NCI-H2196 treated with DMSO at 0.1 percent for 48 hours (cell line): Measurements from ENCODE around the gene KRT72.

Source experiments
- DNase-seq: peaks from one replicate; lab custom pipeline; 2025; ENCODE audit not compliant: unreplicated experiment; lab: John Stamatoyannopoulos, UW

KRT72 gene

DNA sequence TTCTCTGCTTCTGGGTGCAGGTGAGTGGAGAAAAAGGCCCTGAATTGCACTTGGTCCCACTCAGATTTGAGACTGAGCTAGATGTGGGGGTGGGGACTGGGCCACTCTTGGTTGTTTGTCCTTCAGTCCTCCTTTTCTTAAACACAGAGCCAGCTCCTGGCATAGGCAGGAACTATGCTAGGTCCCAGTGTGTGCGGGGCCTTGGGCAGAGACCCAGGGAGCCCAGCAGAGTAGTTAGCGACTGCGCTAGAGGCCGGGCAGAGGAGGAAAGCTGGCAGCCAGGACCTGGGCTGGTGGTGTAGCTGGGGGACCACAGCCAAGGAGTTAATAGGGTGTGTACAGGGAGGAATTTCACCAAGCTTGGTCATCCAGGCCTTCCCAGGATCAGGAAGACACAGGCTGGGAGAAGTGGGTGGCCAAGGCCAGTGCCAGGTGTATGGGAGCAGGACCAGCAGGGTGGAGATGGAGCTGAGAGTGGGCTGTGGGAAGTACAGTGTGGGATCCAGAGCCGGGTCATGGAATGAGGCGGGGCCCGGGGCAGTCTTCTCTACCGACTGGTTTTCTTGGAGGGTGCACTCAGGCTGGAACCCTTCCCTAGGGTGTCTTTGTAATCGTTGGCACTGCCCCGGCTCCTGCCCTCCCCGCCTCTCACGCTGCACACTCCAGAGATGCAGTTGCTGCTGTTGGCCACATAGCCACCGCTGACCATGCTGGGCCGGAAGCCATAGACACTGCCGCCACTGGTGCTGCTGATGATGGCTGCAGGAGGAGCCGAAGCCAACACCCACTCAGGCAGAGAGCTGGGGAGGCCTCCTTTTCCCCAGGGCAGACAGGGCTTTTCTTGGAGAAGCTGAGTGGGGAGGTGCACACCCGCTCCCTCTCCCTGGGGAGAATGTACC, 57.0 kb downstream of the KRT72 start:
- DNase-seq: no peak

GRCh38 chr12:52542785-52543318, 58.4 kb downstream of the KRT72 start:
- DNase-seq: no peak

GRCh38 chr12:52542157-52542556, 59.1 kb downstream of the KRT72 start:
- DNase-seq: no peak

DNA sequence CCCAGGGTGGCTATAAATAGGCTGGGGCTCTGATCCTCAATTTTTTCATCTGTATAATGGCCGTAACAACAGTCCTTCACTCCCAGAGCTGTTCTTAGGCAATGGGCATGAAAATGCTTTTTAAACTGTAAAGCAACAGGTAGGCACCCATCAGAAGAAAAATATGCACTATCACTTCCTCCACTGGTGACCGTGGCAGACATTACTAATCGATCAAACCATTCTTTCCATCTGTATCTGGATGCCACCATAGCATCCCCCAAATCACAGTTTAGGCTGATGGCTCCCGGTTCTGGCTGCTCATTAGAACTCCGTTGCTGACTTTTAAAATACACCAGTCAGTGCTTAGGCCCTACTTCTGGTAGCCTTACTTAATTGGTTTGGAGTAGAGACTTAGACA, 59.6 kb downstream of the KRT72 start:
- DNase-seq: no peak

DNA sequence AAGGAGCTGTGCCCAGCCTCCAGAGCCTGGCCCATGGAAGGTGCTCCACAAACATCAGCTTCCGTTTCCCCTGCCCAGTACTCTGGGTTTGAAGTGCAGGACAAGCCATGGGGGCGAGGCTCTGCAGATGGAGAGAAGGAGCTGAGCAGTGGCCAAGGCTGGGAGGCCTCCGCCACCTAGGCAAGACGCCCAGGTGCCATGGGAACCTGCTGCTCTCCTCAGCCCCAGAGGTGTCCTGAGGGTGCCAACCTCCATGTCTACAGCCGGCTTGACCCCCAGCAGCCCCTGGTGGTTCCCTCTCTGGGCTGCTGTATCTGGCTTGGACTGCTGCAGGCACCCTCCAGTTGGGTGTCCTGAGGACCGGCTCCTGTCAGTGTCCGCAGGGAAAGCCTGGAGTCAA, 60.7 kb downstream of the KRT72 start:
- DNase-seq: no peak

DNA sequence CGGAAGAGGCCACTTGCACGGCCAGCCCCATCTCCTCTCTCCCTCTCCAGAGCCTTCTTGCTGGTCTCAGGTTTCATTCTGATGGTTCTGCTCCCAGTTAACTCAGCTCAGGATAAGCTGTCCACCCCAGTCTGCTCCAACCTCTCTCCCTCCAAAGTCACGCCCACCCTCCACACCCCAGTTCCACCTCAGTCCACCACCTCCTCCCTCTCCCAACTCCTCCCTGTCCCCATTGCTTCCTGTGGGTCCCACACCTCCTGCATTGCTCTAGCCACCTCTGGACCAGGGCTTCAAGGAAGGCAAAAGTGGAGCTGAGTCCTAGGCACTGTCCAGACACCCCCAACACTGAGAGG, 61.5 kb downstream of the KRT72 start:
- DNase-seq: no peak

GRCh38 chr12:52539083-52539820, 62.0 kb downstream of the KRT72 start:
- DNase-seq: peak; percentile 31

- no peak for DNase-seq
These were observed 64.2 kb downstream of the KRT72 start for GRCh38 chr12:52537101-52537500.
